ENCODE data around the gene SEMA6B. TPM values are rescaled to one million over a fixed set of nuclear protein-coding genes. Genes with fewer than 3 reads are reported as not detected.

The SEMA6B gene
- total RNA-seq, 1 donor from 2014 or later, result 7.2 TPM

- intact Hi-C loops (cut with DNase I), result no loop called here
- no peak for DNase-seq (ENCODE audit: low spot score)
These were observed 30.3 kb upstream of the SEMA6B start for GRCh38 chr19:4589579-4590410.

- intact Hi-C loops (cut with DNase I), result no loop called here
- no peak for DNase-seq (ENCODE audit: low spot score)
These were observed 28.8 kb upstream of the SEMA6B start for GRCh38 chr19:4588291-4588761.

GRCh38 chr19:4587527-4587926 lies 28.0 kb upstream of the SEMA6B start:
- intact Hi-C loops (cut with DNase I), result no loop called here

GRCh38 chr19:4586691-4587090 lies 27.2 kb upstream of the SEMA6B start:
- intact Hi-C loops (cut with DNase I), result no loop called here
- DNase-seq (ENCODE audit: low spot score), result no peak

More at GRCh38 chr19:4587527-4587926, 28.0 kb upstream of the SEMA6B start:
- no peak for DNase-seq (ENCODE audit: low spot score)

GRCh38 chr19:4586245-4586644 lies 26.8 kb upstream of the SEMA6B start:
- no peak for DNase-seq (ENCODE audit: low spot score)
- intact Hi-C loops (cut with DNase I), result no loop called here

DNA sequence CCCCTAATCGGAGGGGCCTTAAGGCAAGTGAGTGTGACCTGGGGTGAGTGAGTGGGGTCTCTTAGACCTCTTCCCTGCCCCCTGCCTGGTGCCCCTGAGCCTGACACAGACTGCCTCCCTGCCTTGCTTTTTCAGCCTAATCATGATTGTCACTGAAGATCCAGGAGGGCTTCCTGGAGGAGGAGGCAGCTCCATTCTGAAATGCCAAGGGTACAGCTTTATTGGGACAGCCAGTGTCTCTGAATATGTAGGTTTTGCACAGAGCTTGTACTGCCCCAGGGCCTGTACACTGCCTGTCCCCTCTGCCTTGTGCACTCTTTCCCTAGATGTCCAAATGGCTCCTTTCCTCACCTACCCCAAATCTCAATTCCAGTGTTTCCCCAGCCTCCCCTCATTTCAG lies 26.1 kb upstream of the SEMA6B start:
- intact Hi-C loops (cut with DNase I), result no loop called here
- no peak for DNase-seq (ENCODE audit: low spot score)

GRCh38 chr19:4584670-4585460 lies 25.4 kb upstream of the SEMA6B start:
- DNase-seq (ENCODE audit: low spot score), result no peak
- intact Hi-C loops (cut with DNase I), result no loop called here

DNA sequence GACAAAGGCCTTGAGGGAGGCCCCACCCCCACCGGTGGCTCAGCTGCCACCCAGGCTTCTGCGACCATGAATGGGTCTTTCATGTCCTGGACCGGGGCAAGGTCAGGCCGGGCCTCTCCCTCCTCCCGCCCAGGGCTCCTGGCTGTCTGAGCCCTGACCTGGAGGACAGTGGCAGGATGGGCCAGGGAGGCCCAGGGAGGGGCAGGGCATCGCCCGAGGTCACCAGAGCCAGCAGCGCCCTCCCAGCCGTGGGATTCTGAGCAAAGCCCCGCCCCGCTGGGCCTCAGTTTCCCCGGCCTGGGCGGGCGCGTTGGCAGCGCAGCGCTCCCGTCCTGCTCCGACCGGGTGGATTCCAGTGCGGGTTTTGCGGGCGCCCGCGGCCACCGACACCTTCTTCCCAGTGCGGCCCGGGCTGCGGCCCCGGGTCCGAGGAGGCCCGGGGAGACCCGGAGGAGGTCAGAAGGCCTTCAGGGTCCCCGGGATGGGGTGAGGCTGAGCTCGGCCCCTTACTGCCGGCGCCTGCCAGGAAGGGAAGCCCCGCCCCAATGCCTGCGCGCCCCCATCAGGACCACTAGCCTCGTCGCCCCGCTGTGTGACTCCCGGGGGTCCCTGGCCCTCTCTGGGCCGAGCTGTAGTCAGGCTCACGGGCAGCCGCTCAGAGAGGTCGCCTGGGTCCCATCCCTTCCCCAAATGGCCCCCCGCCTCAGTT lies 24.6 kb upstream of the SEMA6B start:
- no peak for DNase-seq (ENCODE audit: low spot score)
- intact Hi-C loops (cut with DNase I), result no loop called here

DNA sequence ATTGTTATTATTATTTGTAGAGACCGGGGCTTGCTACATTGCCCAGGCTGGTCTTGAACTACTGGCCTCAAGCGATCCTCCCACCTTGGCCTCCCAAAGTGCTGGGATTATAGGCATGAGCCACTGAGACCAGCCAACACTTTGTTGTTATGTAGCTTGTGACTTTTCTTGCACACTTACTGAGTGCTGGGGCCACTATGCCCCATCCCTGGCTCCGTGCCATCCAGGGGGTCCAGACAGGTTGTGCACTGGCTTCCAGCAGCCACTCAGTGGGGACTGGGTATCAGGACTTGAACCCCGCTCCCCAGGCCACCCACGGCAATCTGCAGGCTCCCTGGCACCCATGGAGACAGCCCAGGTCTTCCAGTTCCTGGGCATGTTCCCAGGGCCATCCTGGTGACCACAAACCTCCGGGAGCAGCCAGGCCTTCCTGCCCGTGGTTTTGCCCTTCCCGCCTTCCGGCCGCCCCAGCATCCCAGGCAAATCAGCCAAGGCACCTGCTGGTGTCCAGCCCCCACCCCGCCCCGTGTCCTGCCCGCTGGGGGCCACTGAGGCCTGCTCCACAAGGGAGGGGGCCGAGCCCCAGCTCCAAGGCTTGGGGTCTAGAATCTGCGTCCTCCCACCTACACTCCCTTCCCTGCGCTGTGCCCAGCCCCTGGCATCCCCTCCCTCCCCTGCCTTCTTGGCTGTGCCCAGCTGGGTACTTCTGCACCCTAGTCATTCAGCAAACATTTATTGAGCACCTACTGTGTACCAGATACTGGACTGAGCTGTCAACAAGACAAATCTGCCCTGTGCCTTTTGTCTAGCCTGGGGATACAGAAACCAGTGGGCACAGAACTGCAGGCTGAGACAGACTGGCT lies 23.7 kb upstream of the SEMA6B start:
- intact Hi-C loops (cut with DNase I), result no loop called here
- DNase-seq (ENCODE audit: low spot score), result no peak

DNA sequence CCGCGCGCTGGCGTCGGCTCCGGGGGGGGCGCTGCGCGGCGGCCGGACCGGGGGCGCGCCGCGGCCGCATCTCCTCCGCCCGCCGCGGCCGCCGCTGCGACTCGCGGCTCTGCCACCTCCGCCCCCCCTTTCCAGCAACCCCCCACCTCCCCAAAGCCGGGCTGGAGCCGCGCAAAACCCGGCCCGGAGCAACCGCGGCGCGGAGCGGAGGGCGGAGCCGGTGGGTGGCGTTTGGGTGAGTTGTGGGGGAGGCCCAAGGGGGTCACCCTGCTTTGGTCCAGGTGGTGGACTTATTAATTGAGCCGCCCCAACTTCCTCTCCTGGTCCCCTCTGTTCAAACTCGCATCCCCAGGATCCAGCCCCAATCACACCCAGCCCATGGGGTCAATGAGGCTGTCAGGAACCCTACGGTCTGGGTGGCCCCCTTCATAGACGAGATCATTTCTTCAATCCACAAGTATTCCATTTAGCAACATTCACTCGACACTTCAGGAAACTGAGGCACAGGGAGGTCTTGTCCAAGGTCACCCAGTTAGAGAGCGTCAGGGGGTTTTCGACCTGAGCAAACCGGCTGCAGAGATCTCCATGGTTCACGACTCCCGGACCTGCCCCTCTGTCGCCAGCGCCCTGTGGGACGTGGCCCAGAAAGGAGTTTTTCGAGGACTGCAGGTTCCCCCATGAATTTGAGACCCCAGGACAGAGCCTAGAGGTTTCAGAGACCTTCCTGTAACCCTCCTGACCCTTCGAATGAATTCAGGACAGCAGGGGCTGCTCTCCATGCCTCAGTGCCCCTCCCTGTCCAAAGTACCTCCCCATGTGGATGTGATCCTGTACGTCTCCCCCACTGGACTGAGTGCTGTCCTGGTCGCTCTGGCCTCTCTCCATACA lies 22.4 kb upstream of the SEMA6B start:
- DNase-seq (ENCODE audit: low spot score), result no peak
- intact Hi-C loops (cut with DNase I), result no loop called here

DNA sequence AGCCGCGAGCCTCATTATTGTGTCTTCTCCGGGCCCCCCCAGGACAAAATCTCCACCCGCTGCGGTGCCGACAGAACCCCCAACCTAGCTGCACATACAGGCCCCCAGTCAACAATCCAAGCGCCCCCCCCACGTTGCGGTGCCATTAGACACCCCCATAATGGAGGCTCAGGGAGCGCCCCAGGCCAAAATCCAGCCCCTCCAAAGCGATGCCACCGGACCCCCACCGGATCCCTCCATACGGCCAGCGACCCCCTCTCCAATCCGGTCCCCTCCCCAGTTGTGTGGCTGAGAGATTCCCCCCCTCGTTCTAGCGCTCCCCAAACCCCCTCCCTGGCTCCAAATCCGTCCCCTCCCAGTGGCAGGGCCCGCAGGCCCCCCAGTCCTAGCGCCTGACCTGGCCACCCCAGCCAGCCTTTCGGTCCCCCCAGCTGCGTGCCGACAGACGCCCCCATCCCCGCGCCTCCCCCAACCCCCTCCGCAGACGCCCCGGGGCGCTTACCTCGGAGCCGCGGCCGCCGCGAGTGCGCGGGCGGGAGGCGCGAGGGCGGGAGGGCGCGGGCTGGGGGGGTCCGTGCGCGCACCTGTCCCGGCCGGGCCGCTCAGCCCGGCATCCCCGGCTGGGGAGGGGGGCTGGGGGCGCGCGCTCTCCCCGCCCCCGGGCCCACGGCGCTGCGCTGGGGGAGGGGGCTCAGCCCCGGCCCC lies 21.6 kb upstream of the SEMA6B start:
- intact Hi-C loops (cut with DNase I), result no loop called here
- no peak for DNase-seq (ENCODE audit: low spot score)

GRCh38 chr19:4580021-4580901 lies 20.8 kb upstream of the SEMA6B start:
- DNase-seq (ENCODE audit: low spot score), result no peak
- intact Hi-C loops (cut with DNase I), result no loop called here

DNA sequence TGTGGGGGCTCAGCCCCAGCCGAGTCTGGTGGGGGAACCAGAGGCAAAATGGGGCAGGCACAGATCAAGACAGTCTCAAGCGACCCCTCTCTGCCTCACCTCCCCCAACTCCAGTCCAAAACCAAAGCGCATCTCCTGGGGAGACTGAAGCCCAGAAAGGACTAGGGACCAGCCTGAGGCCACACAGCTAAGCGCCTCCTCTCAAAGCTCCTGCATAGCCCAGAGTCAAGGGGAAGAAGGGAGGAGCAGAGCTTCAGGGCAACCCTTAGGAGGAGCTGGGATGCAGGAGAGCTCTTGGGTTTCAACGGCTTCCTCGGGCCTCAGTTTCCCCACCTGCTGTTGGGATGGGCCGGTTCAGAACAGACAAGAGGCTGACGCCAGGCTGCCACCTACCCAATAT lies 19.9 kb upstream of the SEMA6B start:
- intact Hi-C loops (cut with DNase I), result no loop called here
- no peak for DNase-seq (ENCODE audit: low spot score)

DNA sequence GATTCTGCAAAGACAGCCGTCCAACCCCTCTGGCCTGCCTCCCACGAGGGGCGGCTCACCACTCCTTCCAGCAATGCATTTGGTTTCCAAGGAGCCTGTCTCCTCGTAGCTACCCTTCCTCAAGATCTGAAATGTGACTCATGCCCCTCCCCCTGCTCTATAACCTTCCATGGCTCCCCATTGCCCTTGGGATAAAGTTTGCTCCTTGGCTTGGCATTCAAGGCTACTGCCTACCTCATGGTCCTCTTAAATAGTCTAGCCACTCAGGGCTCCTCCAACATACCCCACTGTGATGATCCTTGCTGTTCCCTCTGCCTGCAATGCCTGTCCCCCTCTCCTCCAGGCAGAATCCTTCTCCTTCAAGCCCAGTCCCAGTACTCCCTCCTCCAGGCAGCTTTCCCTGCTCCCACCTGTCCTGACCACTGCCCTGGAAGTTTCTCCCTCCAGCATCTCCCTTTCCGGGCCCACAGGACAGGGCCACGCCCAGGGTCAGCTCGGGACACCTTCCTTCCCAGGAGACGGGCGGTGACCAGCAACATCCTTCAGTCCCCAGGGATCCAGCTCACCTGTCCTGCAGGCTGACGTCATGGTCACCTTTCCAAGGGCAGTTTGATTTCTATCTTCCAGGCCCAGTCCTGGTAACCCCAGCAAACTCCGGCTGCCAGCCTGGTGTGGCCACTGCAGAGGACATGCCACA lies 19.2 kb upstream of the SEMA6B start:
- intact Hi-C loops (cut with DNase I), result no loop called here
- DNase-seq (ENCODE audit: low spot score), result no peak

GRCh38 chr19:4577020-4577782 lies 17.7 kb upstream of the SEMA6B start:
- DNase-seq (ENCODE audit: low spot score), result no peak
- intact Hi-C loops (cut with DNase I), result no loop called here
